Left renal cortex interstitium (tissue), 4 donors: Measurements from ENCODE around the gene TAF1C. TPM values are rescaled to one million over a fixed set of nuclear protein-coding genes. Genes with fewer than 3 reads are reported as not detected.
A peak's percentile ranks its signal among the peaks of the same experiment; 100 is the strongest.
"Not testable (repeated sequence)": the region's sequence is repeated elsewhere in the genome, so short reads cannot be mapped to it uniquely, and the experiment has no call there.

ENCODE experiments used
- DNase-seq, 4 donors: peaks; one replicate each; pipeline ENCODE4 v3.0.0-alpha.2; 2013; ENCODE audit warnings: low read depth in 4 of 4, low spot score in 2 of 4, missing footprints in 1 of 4
- polyA plus RNA-seq, 4 donors: library from polyadenylated mRNA; unstranded; fragments of 120-200 nt; gene quantifications; one replicate each; pipeline ENCODE4 v1.2.1, GENCODE V29; 2013; ENCODE audit not compliant: insufficient read length in 4 of 4

TAF1C gene
- polyA plus RNA-seq, 4 donors = 28.1 to 70.0 (median 43.5) TPM

DNA sequence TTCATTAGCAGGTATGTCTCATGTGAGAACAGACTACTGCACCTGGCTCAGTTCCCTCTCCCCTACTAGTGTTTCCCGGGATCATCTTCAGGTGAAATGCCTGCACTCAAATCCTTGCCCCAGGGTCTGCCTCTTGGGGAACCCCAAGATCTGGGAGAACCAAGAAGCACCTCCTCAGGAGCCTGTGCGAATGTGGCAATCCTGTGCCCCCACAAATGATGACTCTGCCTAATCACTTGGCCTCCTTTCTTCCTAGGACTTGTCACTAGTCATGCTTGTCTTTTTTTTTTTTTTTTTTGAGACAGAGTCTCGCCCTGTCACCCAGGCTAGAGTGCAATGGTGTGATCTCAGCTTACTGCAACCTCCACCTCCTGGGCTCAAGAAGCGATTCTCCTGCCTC lies 25.8 kb upstream of the TAF1C start:
- DNase-seq = no peak

GRCh38 chr16:84212154-84212553 lies 25.3 kb upstream of the TAF1C start:
- no peak for DNase-seq

DNA sequence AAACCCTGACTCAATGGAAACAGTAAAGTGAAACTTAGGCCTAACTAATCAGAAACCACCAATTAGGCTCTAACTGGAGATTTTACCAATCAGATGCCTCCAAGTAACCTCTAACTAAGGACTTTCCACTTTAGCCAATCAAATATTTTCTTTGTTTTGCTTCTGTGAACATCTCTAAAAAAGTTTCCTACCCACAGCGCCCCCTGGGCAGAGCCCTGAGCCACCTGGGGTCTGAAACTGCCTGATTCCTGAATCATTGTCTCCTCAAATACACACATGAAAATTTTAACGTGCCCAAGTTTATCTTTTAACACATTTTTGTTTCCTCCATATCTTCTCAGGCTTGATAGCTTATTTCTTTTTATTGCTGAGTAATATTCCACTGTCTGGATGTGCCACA lies 23.1 kb upstream of the TAF1C start:
- DNase-seq = no peak

DNA sequence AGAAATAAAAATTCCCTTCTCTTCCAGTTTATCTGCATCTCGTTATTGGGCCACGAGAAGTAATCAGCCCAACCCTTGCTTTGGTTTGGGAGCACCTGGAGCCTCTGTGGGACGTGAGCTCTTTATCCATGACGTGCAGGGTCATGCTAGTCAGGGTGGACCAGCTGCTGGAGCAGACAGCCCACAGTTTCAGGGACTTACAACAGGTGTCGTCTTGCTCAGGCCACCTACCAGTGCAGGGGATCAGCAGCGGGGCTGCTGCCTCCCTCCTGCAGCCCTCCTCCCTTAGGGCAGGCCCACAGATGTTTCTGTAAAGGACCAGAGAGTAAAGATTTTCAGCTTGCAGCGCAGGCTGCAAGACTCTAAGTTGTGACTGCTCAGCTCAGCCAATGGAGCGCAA lies 21.0 kb upstream of the TAF1C start:
- DNase-seq = no peak

DNA sequence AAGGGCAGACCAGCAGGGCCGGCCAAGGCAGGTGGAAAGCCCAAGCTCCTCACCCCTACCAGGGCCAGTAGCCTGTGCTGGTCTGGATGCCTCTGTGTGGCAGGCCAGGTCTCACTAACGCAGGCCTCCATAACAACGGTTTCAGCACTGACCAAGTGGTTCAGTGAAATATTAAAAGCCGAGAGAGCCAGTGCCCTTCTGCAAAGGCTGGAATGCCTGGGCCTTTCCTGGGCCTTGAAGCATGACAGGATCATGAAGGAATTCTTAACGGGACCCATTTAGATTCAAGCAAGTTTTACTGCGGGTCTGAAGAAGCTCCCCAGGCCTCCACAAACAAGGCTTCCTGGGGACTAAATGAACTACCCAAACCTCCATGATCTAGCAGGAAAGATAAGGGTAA lies 20.4 kb upstream of the TAF1C start:
- peak in 1 of 4 donors; percentile 33 for DNase-seq

GRCh38 chr16:84205976-84206691 lies 19.3 kb upstream of the TAF1C start:
- DNase-seq = no peak

DNA sequence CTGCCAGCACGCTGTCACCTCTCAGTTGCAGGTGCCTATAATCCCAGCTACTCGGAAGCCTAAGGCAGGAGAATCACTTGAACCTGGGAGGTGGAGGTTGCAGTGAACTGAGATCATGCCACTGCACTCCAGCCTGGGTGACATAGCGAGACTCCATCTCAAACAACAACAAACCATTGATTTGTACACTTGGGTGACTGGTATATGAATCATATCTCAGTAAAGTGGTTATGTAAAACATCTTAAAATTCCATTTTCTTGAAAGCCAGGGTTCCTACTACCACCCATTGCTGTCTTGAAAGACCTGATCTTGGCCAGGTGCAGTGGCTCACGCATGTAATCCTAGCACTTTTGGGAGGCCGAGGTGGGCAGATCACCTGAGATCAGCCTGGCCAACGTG lies 18.3 kb upstream of the TAF1C start:
- DNase-seq = not testable (repeated sequence)

GRCh38 chr16:84204551-84204950 lies 17.7 kb upstream of the TAF1C start:
- DNase-seq = not testable (repeated sequence)

- DNase-seq = no peak
These were observed 13.0 kb upstream of the TAF1C start for GRCh38 chr16:84199861-84200260.

DNA sequence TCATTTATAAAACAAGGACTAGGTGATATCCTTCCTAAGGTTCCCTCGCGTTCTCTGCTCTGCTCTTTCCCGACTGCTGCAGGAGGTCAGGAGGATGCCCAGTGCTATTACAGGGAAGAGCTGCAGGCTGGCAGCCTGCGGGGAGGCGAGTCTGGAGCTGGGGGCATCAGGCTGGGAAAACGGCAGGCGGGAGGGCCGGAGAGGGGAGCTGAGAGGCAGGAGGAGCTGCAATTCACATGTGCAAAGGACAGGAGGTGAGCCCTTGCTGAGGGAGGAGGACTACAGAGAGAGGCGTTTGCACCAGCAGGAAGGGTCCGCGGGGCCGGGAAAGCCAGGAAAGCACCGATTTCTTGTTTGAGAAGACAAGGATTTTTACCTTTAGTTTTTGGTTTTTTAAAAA lies 12.2 kb upstream of the TAF1C start:
- no peak for DNase-seq

DNA sequence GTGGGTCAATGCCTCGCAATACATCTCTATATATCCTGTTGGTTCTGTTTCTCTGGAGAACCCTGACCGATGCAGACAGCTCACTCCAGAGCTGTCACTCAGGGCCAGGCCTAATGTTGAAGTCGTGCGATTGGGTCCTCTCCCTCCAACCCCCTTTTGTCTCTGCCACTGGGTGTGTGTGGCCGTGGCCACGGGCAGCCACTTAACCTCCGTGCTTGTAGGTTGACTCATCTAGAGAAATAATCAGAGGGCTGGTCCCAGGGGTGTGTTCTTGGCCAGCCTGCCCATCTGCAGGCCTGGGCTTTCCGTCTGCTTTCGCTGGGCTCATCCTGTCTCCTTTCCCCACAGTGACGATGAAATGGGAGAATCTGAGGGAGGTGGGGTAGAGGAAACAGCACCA lies 11.5 kb upstream of the TAF1C start:
- no peak for DNase-seq

DNA sequence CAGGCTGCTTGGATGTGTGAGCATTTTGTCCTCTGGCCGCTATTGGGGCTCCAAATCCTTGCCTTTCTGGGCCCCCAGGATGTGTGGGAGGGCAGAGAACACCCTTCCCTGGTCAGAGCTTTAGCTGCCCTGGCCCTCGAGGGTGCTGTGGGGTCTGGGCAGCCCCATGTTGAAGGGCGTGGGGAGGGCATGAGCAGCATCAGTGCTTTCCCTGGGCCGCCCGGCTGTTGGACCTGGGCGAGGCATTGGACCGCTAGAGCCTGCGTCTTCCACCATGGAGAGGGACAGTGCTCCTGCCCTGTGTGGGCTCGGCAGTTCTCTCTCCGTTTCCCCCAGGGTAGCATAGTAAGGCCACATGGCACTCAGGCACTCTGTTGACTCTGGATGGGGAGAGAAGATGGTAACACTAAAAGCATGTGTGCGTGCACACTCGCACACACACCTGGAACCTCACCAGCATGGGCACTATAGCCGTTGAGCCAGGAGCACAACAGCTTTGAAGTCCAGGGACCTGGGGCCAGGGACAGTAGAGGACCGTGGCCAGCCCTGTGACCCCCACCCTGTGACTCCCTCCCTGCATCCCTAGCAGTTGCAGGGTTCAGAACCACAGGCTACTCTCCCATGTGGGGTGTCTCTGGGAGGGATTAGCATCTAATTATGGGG lies 10.7 kb upstream of the TAF1C start:
- no peak for DNase-seq

GRCh38 chr16:84196727-84197394 lies 10.0 kb upstream of the TAF1C start:
- DNase-seq = no peak

DNA sequence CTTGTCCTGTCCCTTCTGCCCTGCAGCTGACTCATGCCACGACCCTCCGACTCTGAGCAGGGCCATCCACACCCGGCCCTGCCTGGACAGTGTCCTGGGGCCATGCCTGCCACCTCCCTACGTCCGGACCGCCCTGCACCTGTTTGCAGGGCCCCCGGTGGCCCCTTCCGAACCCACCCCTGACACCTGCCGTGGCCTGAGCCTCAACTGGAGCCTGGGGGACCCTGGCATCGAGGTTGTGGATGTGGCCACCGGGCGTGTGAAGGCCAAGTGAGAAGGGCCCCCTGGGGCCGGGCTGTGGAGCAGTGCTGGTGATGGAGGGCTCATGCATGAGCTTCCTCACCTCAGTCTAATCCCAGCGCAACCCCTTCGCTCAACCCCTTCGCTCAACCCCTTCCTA lies 9.2 kb upstream of the TAF1C start:
- no peak for DNase-seq

- no peak for DNase-seq
These were observed 8.6 kb upstream of the TAF1C start for GRCh38 chr16:84195201-84196093.

DNA sequence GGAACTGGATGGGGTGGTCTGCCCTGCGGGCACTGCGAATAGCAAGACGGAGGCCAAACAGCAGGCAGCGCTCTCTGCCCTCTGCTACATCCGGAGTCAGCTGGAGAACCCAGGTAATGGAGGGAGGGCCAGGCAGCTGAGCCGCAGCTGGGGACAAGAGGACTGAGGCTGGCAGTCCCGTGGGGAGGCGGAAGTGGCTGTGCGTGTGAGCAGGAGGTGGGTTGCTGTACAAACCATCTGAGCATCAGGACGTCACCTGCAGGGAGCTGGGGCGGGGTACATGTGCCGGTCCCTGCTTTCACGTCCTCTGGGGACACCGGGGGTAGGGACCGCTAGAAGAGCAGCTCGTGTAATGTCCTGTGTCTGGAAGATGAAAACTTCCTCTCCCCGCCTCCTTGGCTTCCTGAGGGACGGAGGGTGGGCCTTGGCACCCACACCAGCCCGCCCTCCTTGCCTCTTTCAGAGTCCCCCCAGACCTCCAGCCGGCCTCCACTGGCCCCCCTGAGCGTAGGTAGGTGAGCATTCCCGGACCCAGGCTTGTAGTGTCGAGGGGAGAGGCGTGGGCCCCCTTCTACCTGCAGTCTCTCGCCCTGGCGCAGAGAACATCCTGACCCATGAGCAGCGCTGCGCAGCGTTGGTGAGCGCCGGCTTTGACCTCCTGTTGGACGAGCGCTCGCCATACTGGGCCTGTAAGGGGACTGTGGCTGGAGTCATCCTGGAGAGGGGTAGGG lies 7.8 kb upstream of the TAF1C start:
- DNase-seq = no peak

GRCh38 chr16:84194018-84194417 lies 7.2 kb upstream of the TAF1C start:
- DNase-seq = no peak

- DNase-seq = no peak
These were observed 6.6 kb upstream of the TAF1C start for GRCh38 chr16:84193480-84193879.

- no peak for DNase-seq
These were observed 4.6 kb upstream of the TAF1C start for GRCh38 chr16:84191466-84191865.

- no peak for DNase-seq
These were observed 4.0 kb upstream of the TAF1C start, which contains the start of gene ADAD2 for GRCh38 chr16:84190731-84191388. Gene ADAD2 (plus strand): TSS chr16:84191157. CDS start chr16:84191231, 74 bp downstream.
